GM20431 (cell line): ENCODE measurements around the gene RPRM.
"Not testable (repeated sequence)": the region's sequence is repeated elsewhere in the genome, so short reads cannot be mapped to it uniquely, and the experiment has no call there.

ENCODE experiments used
- in situ Hi-C: fragments of 300-500 bp; cut with MseI, MboI; formaldehyde crosslinking; loops from one replicate; pipeline ENCODE4 v1.15.0; 2020; ENCODE audit warnings: low sequenced_read_pairs; ENCODE audit not compliant: unreplicated experiment

RPRM gene

DNA sequence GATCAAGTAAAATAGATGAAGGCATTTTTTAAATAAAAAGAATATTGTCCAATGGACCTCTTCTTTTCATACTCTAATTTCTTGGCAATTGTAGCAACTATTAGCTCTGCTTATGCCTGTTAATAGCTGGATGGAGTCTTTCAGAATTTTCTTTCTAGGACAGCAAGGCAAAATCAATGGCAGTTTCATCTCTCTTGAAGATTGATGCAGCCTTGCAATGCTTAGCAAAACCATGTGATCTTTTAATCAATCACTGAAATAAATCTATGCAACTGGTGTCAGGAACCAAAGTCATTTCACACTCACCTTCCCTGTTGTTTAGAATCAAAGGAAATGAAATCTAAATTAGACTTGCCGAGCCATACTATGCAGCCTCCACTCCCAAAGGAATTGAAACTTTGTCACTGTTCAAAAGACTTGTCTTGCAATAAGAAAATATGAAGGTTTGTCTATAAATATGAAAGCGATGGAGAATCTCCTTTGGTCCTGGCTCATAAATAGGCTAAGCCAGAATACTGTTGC lies 16.2 kb downstream of the RPRM start:
- in situ Hi-C loops, result no loop called here

DNA sequence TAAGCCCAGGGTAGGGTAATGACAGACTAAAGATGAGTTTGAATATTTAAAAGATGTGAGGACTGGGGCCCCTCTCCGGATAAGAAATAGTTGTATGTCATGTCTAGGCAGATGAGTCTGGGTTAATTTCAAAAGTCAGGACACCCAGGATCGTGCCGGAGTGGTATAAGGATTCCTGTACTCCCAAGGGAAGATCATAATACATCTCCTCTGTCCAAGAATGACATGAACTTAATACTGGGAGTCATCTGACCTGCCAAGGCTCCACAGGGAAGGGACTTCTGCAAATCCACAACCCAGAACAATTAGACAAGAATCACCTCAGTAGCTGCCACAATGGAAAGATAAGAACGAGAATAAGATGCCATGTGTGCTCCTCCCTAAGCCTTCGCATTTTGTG lies 17.1 kb downstream of the RPRM start:
- in situ Hi-C loops, result no loop called here

DNA sequence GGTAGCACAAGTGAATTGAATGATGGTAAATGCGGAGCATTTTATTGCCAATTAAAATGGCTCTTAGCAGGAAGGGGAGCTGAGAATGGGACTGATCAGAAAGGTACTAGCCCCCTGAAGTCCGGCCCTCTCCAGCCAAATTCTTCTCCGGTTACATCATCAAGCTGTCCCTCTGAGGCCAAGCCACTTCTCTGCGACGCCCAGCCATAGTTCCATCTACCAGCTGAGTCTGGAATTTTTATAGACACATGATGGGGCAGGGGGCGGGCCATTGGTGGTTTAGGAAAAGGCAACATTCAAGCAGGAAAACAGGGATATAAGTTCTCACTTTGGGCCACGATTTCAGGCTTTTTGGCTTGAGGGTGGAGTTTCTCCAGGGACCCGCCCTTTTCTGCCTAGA lies 22.7 kb downstream of the RPRM start:
- in situ Hi-C loops, result no loop called here

DNA sequence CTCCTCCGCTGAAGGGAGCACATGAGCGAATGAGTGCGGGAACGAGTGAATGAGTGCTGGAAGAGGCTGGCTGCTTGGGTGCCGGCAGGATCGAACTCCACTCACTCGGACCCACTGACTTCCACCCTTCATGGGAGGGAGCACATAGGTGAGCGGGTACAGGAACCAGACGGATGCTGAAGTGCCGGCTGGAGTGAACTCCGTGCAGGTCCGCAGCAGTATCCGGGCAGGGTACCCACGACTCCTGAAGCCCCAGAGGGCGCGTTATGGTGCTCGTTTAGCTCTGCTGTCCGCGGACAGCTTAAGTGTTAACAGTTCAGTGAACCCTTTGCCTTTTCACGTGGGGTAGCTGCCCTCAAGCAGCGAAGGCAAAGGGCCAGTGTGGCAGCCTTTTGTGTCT lies 23.2 kb downstream of the RPRM start:
- in situ Hi-C loops, result no loop called here

DNA sequence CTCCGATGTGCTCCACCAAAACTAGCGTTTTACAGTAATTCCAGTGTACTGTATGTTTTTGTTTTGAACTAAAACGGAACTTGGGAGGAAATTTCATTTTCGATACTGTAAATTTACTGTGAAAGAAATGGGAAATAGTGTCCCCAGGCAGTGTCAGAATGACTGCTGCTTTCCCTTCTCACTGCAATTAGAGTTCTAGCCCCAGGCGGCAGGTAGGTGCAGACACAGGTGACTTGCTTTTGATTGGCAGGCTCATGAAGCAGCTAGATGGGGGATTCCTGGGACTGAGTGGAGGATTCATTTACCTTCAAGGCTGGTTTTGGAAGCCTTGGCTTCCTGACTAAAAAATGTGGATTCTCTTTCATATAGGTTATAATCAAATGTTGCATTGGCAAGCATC lies 27.0 kb downstream of the RPRM start:
- in situ Hi-C loops, result no loop called here

DNA sequence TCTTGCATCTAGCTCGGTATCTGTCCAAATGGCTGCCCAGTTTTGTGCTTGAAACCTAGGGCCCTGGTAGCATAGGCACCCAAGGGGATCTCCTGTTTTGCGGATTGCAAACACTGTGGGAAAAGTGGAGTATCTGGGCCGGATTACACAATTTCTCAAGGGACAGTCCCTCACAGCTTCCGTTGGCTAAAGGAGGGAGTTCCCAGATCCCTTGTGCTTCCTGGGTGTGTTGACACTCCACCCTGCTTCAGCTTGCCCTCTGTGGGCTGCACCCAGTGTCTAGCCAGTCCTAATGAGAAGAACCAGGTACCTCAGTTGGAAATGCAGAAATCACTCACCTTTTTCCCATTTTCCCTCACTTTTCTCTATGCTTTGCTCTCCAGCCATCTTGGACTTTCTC lies 35.5 kb downstream of the RPRM start:
- in situ Hi-C loops, result no loop called here

DNA sequence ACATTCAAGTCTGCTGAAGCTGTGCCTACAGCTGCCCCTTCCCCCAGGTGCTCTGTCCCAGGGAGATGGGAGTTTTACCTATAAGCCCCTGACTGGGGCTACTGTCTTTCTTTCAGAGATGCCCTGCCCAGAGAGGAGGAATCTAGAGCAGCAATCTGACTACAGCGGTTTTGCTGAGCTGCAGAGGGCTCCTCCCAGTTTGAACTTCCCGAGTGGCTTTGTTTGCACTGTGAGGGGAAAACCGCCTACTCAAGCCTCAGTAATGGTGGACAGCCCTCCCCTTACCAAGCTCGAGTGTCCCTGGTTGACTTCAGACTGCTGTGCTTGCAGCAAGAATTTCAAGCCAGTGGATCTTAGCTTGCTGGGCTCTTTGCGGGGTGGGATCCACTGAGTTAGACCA lies 35.9 kb downstream of the RPRM start:
- in situ Hi-C loops, result not testable (repeated sequence)

DNA sequence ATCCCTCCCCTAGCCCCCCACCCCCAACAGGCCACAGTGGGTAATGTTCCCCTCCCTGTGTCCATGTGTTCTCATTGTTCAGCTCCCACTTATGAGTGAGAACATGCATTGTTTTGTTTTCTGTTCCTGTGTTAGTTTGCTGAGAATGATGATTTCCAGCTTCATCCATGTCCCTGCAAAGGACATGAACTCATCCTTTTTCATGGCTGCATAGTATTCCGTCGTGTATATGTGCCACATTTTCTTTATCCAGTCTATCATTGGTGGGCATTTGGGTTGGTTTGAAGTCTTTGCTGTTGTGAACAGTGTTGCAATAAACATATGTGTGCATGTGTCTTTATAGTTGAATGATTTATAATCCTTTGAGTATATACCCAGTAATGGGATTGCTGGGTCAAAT lies 38.5 kb downstream of the RPRM start:
- in situ Hi-C loops, result not testable (repeated sequence)

DNA sequence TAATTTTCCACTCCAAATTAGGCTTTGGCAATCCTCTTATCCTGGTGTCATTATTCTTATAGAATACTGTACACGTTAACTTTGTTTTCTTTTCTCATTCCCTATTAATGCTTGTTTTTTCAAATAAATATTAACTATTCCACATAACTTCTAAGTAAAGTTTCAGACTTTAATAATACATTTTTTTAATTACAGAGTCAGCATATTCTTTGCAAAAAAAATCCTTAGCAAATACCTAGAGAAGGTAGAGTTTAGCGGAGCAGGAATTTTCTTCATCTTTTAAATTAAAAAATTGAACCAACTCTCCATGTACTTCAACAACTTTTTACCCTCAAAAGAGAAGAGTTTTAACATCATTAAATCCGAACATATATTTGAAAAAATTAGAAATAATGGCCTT lies 45.2 kb downstream of the RPRM start:
- in situ Hi-C loops, result no loop called here

DNA sequence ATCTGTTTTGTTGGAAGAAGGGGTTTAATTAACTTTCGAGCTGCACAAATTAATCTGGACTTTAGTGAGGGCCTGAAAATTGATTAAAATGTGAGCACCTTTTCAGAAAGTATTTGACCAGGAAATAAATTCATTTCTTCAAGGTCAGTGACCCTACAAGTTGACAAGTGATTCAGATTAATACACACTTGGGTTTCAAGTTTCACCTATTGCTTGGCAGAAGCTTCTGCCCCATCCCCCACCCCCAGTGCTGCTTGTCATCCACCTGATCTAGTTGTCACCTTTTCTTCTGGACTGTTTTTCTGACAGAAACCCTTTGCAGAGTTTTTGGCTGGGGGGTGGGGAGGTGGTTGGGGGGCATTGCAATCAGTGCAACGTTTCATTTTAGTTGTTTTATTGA lies 46.2 kb downstream of the RPRM start:
- in situ Hi-C loops, result no loop called here

DNA sequence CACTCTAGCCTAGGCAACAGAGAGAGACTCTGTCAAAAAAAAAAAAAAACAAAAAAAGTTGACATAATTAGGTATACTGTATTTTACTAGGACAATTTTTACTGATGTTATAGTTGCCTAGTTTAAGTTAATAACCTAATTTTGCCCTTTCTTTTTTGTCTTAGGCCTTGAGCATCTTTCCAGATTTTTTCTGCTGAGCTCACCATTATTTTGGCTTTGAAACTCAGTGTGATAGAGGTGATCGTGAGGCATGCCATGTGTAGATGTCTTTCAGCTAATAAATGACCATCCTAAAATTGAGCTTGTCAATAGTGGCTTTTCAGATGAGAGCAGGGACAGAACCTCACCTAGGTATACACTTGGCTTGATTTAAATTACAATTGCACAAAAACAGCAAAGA lies 47.4 kb downstream of the RPRM start:
- in situ Hi-C loops, result no loop called here
